ENCODE measurements around the gene ENDOD1.

The ENDOD1 gene

GRCh38 chr11:95084509-95084908 is 5.1 kb upstream of the ENDOD1 start:
- no peaks in the 10 kb centered on the region for H3K27me3 ChIP-seq (ENCODE audit: insufficient read depth, low read depth)
- H3K4me1 ChIP-seq (ENCODE audit: low read depth, poor library complexity, severe bottlenecking): peaks cover 8% of the 10 kb centered on the region
- no peak overlapping the region for H3K4me2 ChIP-seq
- H3K27ac ChIP-seq: no peak overlapping the region
- H4K20me1 ChIP-seq (ENCODE audit: insufficient read depth): no peaks in the 10 kb centered on the region
- no peaks in the 10 kb centered on the region for H3K36me3 ChIP-seq (ENCODE audit: insufficient read depth)
- H3K9ac ChIP-seq: no peak overlapping the region
- H2AFZ ChIP-seq (ENCODE audit: low read depth): no peak overlapping the region
- no peaks in the 10 kb centered on the region for H3K79me2 ChIP-seq (ENCODE audit: insufficient read depth, low read depth)
- TF ChIP-seq CTCF (conservative IDR thresholded peaks at IDR 0.05; ENCODE audit: low read depth, low read length): no peak
- no peak overlapping the region for H3K4me3 ChIP-seq (IDR thresholded peaks at IDR 0.05; ENCODE audit: insufficient read depth, low read depth, low read length)

GRCh38 chr11:95085117-95085816 is 4.4 kb upstream of the ENDOD1 start:
- H3K4me2 ChIP-seq: no peak overlapping the region
- no peak overlapping the region for H3K9ac ChIP-seq
- H3K4me3 ChIP-seq (IDR thresholded peaks at IDR 0.05; ENCODE audit: insufficient read depth, low read depth, low read length): no peak overlapping the region
- H3K27me3 ChIP-seq (ENCODE audit: insufficient read depth, low read depth): no peaks in the 10 kb centered on the region
- no peaks in the 10 kb centered on the region for H3K36me3 ChIP-seq (ENCODE audit: insufficient read depth)
- TF ChIP-seq CTCF (conservative IDR thresholded peaks at IDR 0.05; ENCODE audit: low read depth, low read length): no peak
- no peaks in the 10 kb centered on the region for H3K79me2 ChIP-seq (ENCODE audit: insufficient read depth, low read depth)
- no peak overlapping the region for H2AFZ ChIP-seq (ENCODE audit: low read depth)
- peaks cover 8% of the 10 kb centered on the region for H3K4me1 ChIP-seq (ENCODE audit: low read depth, poor library complexity, severe bottlenecking)
- no peaks in the 10 kb centered on the region for H4K20me1 ChIP-seq (ENCODE audit: insufficient read depth)
- H3K27ac ChIP-seq: no peak overlapping the region

- Histone ChIP-seq H3K4me3 (IDR thresholded peaks at IDR 0.05; ENCODE audit: insufficient read depth, low read depth, low read length) (no peak overlapping the region), H3K27ac (no peak overlapping the region), H3K79me2 (ENCODE audit: insufficient read depth, low read depth) (no peaks in the 10 kb centered on the region), H3K4me1 (ENCODE audit: low read depth, poor library complexity, severe bottlenecking) (peaks cover 12% of the 10 kb centered on the region), H3K9ac (no peak overlapping the region), H3K36me3 (ENCODE audit: insufficient read depth) (no peaks in the 10 kb centered on the region), H3K27me3 (ENCODE audit: insufficient read depth, low read depth) (no peaks in the 10 kb centered on the region), H2AFZ (ENCODE audit: low read depth) (no peak overlapping the region), H3K4me2 (no peak overlapping the region), H4K20me1 (ENCODE audit: insufficient read depth) (no peaks in the 10 kb centered on the region)
- no peak for TF ChIP-seq CTCF (conservative IDR thresholded peaks at IDR 0.05; ENCODE audit: low read depth, low read length)
Measured at GRCh38 chr11:95086151-95086550, 3.5 kb upstream of the ENDOD1 start.

- H3K27me3 ChIP-seq (ENCODE audit: insufficient read depth, low read depth): no peaks in the 10 kb centered on the region
- no peak for TF ChIP-seq CTCF (conservative IDR thresholded peaks at IDR 0.05; ENCODE audit: low read depth, low read length)
- no peaks in the 10 kb centered on the region for H4K20me1 ChIP-seq (ENCODE audit: insufficient read depth)
- no peak overlapping the region for H3K4me3 ChIP-seq (IDR thresholded peaks at IDR 0.05; ENCODE audit: insufficient read depth, low read depth, low read length)
- H3K36me3 ChIP-seq (ENCODE audit: insufficient read depth): no peaks in the 10 kb centered on the region
- peaks cover 12% of the 10 kb centered on the region for H3K4me1 ChIP-seq (ENCODE audit: low read depth, poor library complexity, severe bottlenecking)
- no peak overlapping the region for H2AFZ ChIP-seq (ENCODE audit: low read depth)
- no peak overlapping the region for H3K9ac ChIP-seq
- no peak overlapping the region for H3K4me2 ChIP-seq
- H3K27ac ChIP-seq: no peak overlapping the region
- H3K79me2 ChIP-seq (ENCODE audit: insufficient read depth, low read depth): no peaks in the 10 kb centered on the region
Measured at GRCh38 chr11:95086836-95087570, 2.6 kb upstream of the ENDOD1 start.

Data from KMS-11 (cell line).